GM23338 (cell line): ENCODE results near the gene ACSL3. TPM values are rescaled to one million over a fixed set of nuclear protein-coding genes. Genes with fewer than 3 reads are reported as not detected.
A peak's percentile ranks its signal among the peaks of the same experiment; 100 is the strongest.

Source experiments
- ATAC-seq: fragments of 200-7000 bp; cut with Tn5 transposase; 3 replicates; pipeline ENCODE4 v1.9.1; 2020
- DNase-seq: peaks from one replicate; pipeline ENCODE4 v3.0.0-alpha.2; 2015; ENCODE audit warnings: low spot score
- H2AFZ ChIP-seq: fragments of 200-600 bp; sonication (generic); 2 replicates; pipeline ENCODE4 v1.8.0; 2016; ENCODE audit warnings: antibody characterized with exemption, mild to moderate bottlenecking, moderate library complexity
- H3F3A ChIP-seq: fragments of 200-600 bp; sonication (generic); replicated peaks from 2 replicates; pipeline ENCODE4 v1.8.0; 2017; ENCODE audit warnings: antibody characterized with exemption, mixed run types, low read depth
- H3K27ac ChIP-seq: fragments of 200-600 bp; sonication (generic); 2 replicates; pipeline ENCODE4 v1.6.1; 2016; ENCODE audit warnings: low read depth
- H3K27me3 ChIP-seq: fragments of 200-600 bp; sonication (generic); 2 replicates; pipeline ENCODE4 v1.8.0; 2016; ENCODE audit warnings: mild to moderate bottlenecking, mixed run types, moderate library complexity; ENCODE audit not compliant: insufficient read depth
- H3K36me3 ChIP-seq: fragments of 200-600 bp; sonication (generic); 2 replicates; pipeline ENCODE4 v1.8.0; 2016; ENCODE audit warnings: mild to moderate bottlenecking; ENCODE audit not compliant: insufficient read depth
- H3K4me1 ChIP-seq: fragments of 200-600 bp; sonication (generic); 2 replicates; pipeline ENCODE4 v1.8.0; 2016; ENCODE audit warnings: mild to moderate bottlenecking, moderate library complexity; ENCODE audit not compliant: insufficient read depth
- H3K4me2 ChIP-seq: fragments of 200-600 bp; sonication (generic); 2 replicates; pipeline ENCODE4 v1.7.1; 2017; ENCODE audit warnings: mixed run types
- H3K4me3 ChIP-seq: fragments of 200-600 bp; sonication (generic); 2 replicates; pipeline ENCODE4 v1.6.1; 2016; ENCODE audit warnings: mixed run types
- H3K79me2 ChIP-seq: fragments of 200-600 bp; sonication (generic); replicated peaks from 2 replicates; pipeline ENCODE4 v1.8.0; 2017; ENCODE audit warnings: mild to moderate bottlenecking; ENCODE audit not compliant: insufficient read depth
- H3K9me2 ChIP-seq: fragments of 200-600 bp; sonication (generic); 2 replicates; pipeline ENCODE4 v1.8.0; 2017; ENCODE audit not compliant: insufficient read depth
- H4K20me1 ChIP-seq: fragments of 200-600 bp; sonication (generic); replicated peaks from 2 replicates; pipeline ENCODE4 v1.8.0; 2017; ENCODE audit warnings: mild to moderate bottlenecking; ENCODE audit not compliant: insufficient read depth
- H3K27ac Mint-ChIP-seq: 2 replicates; pipeline ENCODE4 v1.8.0; 2020; ENCODE audit warnings: inconsistent platforms, mild to moderate bottlenecking, moderate library complexity, mixed read lengths
- H3K27me3 Mint-ChIP-seq: 3 replicates; pipeline ENCODE4 v1.8.0; 2022; ENCODE audit warnings: low read depth, mild to moderate bottlenecking, moderate library complexity, mixed read lengths, inconsistent platforms; ENCODE audit not compliant: insufficient read depth, poor library complexity
- H3K36me3 Mint-ChIP-seq: 3 replicates; pipeline ENCODE4 v1.8.0; 2021; ENCODE audit warnings: low read depth, mild to moderate bottlenecking, inconsistent platforms, moderate library complexity, mixed read lengths
- H3K4me1 Mint-ChIP-seq: 3 replicates; pipeline ENCODE4 v1.8.0; 2020; ENCODE audit warnings: mild to moderate bottlenecking, inconsistent platforms, mixed read lengths
- H3K4me3 Mint-ChIP-seq: 3 replicates; pipeline ENCODE4 v1.8.0; 2021; ENCODE audit warnings: moderate library complexity, mild to moderate bottlenecking, inconsistent platforms, mixed read lengths
- H3K9me3 Mint-ChIP-seq: 3 replicates; pipeline ENCODE4 v1.8.0; 2020; ENCODE audit warnings: moderate library complexity, mild to moderate bottlenecking, inconsistent platforms, mixed read lengths
- CREB1 ChIP-seq: fragments of 250-450 bp; sonication (Bioruptor Pico); IDR thresholded peaks from 2 replicates; pipeline ENCODE4 v1.5.0; 2020; ENCODE audit warnings: low read depth, mild to moderate bottlenecking, moderate library complexity
- EZH2 ChIP-seq: fragments of 200-600 bp; sonication (generic); IDR thresholded peaks from one replicate; pipeline ENCODE4 v1.8.0; 2017; ENCODE audit warnings: antibody characterized with exemption, mild to moderate bottlenecking, low read depth; ENCODE audit not compliant: unreplicated experiment
- EZH2phosphoT487 ChIP-seq: fragments of 200-600 bp; sonication (generic); IDR thresholded peaks from one replicate; pipeline ENCODE4 v1.8.1; 2018; ENCODE audit warnings: antibody characterized with exemption; ENCODE audit not compliant: unreplicated experiment
- JUNB ChIP-seq: IDR thresholded peaks from one replicate; pipeline ENCODE4 v1.6.1; 2016; ENCODE audit warnings: antibody characterized with exemption; ENCODE audit not compliant: unreplicated experiment
- NANOG ChIP-seq: IDR thresholded peaks from 2 replicates; pipeline ENCODE4 v1.6.1; 2016; ENCODE audit warnings: antibody characterized with exemption, borderline replicate concordance
- POLR2AphosphoS5 ChIP-seq: IDR thresholded peaks from 2 replicates; pipeline ENCODE4 v1.6.1; 2016; ENCODE audit warnings: antibody characterized with exemption, low read depth
- STAT1 ChIP-seq: IDR thresholded peaks from one replicate; pipeline ENCODE4 v1.6.1; 2016; ENCODE audit warnings: antibody characterized with exemption; ENCODE audit not compliant: unreplicated experiment
- ZNF114 ChIP-seq: fragments of 250-450 bp; sonication (Bioruptor Pico); IDR thresholded peaks from 2 replicates; pipeline ENCODE4 v1.5.0; 2020; ENCODE audit warnings: mild to moderate bottlenecking, moderate library complexity
- ZNF331 ChIP-seq: fragments of 250-450 bp; sonication (Bioruptor Pico); IDR thresholded peaks from 2 replicates; pipeline ENCODE4 v1.5.0; 2020; ENCODE audit warnings: low read depth, mild to moderate bottlenecking, moderate library complexity
- ZNF462 ChIP-seq: fragments of 250-450 bp; sonication (Bioruptor Pico); IDR thresholded peaks from 2 replicates; pipeline ENCODE4 v1.5.0; 2020; ENCODE audit warnings: mild to moderate bottlenecking, moderate library complexity
- polyA plus RNA-seq: library from polyadenylated mRNA; unstranded; fragments of >200 nt; fragmentation: Nextera tagmentation; extraction: Ambion mirVana; gene quantifications from 2 replicates; pipeline ENCODE4 v1.2.1, GENCODE V29; 2016
- total RNA-seq: library from RNA; depleted of rRNA; stranded (reverse); fragments of >200 nt; shearing (Covaris generic); gene quantifications from 2 replicates; pipeline ENCODE4 v1.2.3, GENCODE V29; 2014
- TF ChIP-seq, protein P1 (sequence below), 2 experiments: fragments of 200-600 bp in 1 of 2; sonication (generic) in 1 of 2; conservative IDR thresholded peaks; 2 replicates each; pipeline versions ENCODE4 v1.5.1 to v1.6.1; 2016 to 2017; ENCODE audit warnings: antibody characterized with exemption in 2 of 2, low read depth in 2 of 2, mild to moderate bottlenecking in 2 of 2, moderate library complexity in 1 of 2
- TF ChIP-seq, protein P2 (sequence below): IDR thresholded peaks from 2 replicates; pipeline ENCODE4 v1.6.1; 2016; ENCODE audit warnings: antibody characterized with exemption

The ACSL3 gene
- total and polyA plus RNA-seq, 2 experiments from 2014 or later: 55.3 to 130 TPM

GRCh38 chr2:222862106-222862908, 1.5 kb downstream of the ACSL3 start:
- Mint-ChIP-seq H3K9me3 (peaks cover 3% of the 10 kb centered on the region; the same call in 1 of the 3 replicates), H3K4me1 (peaks cover 7% of the 10 kb centered on the region), H3K36me3 (no peaks in the 10 kb centered on the region), H3K27ac (no peak overlapping the region), H3K4me3 (no peak overlapping the region), H3K27me3 (peaks cover 2% of the 10 kb centered on the region)
- no peak for DNase-seq
- Histone ChIP-seq H3K4me2 (peak overlapping the region; percentile 91), H4K20me1 (peaks cover 44% of the 10 kb centered on the region), H3F3A (no peaks in the 10 kb centered on the region), H3K79me2 (peaks cover 62% of the 10 kb centered on the region), H3K9me2 (0 out of 2 replicates have a peak, but pooled peaks cover 5% of the 10 kb centered on the region), H3K27me3 (no peaks in the 10 kb centered on the region), H3K27ac (no peak overlapping the region), H3K4me1 (peaks cover 62% of the 10 kb centered on the region), H3K36me3 (no peaks in the 10 kb centered on the region), H3K4me3 (peak overlapping the region; percentile 85), H2AFZ (no peak overlapping the region)
- no peak for TF ChIP-seq STAT1
- TF ChIP-seq EZH2phosphoT487: no peak
- no peak for TF ChIP-seq EZH2
- TF ChIP-seq ZNF114 (CRISPR knock-in tag): no peak
- TF ChIP-seq CREB1: no peak
- no peak for TF ChIP-seq ZNF462 (CRISPR knock-in tag)
- TF ChIP-seq, protein P1, sequence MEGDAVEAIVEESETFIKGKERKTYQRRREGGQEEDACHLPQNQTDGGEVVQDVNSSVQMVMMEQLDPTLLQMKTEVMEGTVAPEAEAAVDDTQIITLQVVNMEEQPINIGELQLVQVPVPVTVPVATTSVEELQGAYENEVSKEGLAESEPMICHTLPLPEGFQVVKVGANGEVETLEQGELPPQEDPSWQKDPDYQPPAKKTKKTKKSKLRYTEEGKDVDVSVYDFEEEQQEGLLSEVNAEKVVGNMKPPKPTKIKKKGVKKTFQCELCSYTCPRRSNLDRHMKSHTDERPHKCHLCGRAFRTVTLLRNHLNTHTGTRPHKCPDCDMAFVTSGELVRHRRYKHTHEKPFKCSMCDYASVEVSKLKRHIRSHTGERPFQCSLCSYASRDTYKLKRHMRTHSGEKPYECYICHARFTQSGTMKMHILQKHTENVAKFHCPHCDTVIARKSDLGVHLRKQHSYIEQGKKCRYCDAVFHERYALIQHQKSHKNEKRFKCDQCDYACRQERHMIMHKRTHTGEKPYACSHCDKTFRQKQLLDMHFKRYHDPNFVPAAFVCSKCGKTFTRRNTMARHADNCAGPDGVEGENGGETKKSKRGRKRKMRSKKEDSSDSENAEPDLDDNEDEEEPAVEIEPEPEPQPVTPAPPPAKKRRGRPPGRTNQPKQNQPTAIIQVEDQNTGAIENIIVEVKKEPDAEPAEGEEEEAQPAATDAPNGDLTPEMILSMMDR (conservative IDR thresholded peaks at IDR 0.05; ENCODE audit: low read depth in 2 of 2): no peak
- no peak for TF ChIP-seq ZNF331 (CRISPR knock-in tag)
- TF ChIP-seq, protein P2, sequence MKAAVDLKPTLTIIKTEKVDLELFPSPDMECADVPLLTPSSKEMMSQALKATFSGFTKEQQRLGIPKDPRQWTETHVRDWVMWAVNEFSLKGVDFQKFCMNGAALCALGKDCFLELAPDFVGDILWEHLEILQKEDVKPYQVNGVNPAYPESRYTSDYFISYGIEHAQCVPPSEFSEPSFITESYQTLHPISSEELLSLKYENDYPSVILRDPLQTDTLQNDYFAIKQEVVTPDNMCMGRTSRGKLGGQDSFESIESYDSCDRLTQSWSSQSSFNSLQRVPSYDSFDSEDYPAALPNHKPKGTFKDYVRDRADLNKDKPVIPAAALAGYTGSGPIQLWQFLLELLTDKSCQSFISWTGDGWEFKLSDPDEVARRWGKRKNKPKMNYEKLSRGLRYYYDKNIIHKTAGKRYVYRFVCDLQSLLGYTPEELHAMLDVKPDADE: no peak
- TF ChIP-seq JUNB: no peak
- no peak for TF ChIP-seq POLR2AphosphoS5
- no peak for TF ChIP-seq NANOG
- no peak for ATAC-seq
